Bronchial epithelial cell (primary cell): ENCODE measurements around the gene FCF1. TPM values are rescaled to one million over a fixed set of nuclear protein-coding genes. Genes with fewer than 3 reads are reported as not detected.

Experiments used
- DNase-seq: peaks from one replicate; pipeline ENCODE4 v3.0.0-alpha.2; 2010; ENCODE audit warnings: low read depth
- FAIRE-seq: peaks from 2 replicates; lab custom pipeline; 2011; peaks lifted over from hg19 to GRCh38; lab: Jason Lieb, UNC
- H3K27me3 ChIP-seq: 2 replicates; pipeline ENCODE4 v1.5.1; 2011; ENCODE audit warnings: low read length; ENCODE audit not compliant: control insufficient read depth, insufficient read depth
- H3K36me3 ChIP-seq: 2 replicates; pipeline ENCODE4 v1.5.1; 2011; ENCODE audit warnings: low read length; ENCODE audit not compliant: control insufficient read depth, insufficient read depth
- H3K4me3 ChIP-seq: 2 replicates; pipeline ENCODE4 v1.5.1; 2011; ENCODE audit warnings: mild to moderate bottlenecking, low read depth, low read length, control low read depth
- total RNA-seq: library from RNA; depleted of rRNA; stranded (reverse); fragments of >200 nt; gene quantifications from 2 replicates; pipeline ENCODE4 v1.2.1, GENCODE V29; 2014
- TF ChIP-seq, protein P1 (sequence below): IDR thresholded peaks from 2 replicates; pipeline ENCODE4 v1.5.1; 2011; ENCODE audit warnings: mild to moderate bottlenecking, moderate library complexity, low read length, control low read depth, inconsistent platforms; ENCODE audit not compliant: insufficient read depth, severe bottlenecking

Gene FCF1
- total RNA-seq, 1 donor from 2014 or later = 39.0 TPM

DNA sequence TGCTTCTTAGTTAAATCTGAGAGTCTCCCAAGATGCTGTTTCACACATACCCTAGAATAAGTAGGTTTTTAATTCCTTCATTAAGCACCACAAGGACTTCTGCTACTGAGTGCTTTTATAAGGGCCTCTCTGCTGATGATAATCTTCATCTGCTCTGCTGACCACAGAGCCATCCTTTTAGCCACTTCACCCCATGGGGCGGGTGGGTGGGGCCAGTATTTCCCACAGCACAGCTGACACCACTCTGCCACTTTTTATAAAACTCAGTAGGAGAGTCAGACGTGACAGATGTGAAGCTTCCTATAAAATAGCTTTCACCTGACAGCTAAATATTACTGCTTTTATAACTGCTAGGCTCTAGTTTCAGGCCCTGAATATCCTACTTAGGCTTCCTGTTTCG, 20.3 kb downstream of the FCF1 start:
- Histone ChIP-seq H3K4me3 (no peak overlapping the region), H3K36me3 (peaks cover 8% of the 10 kb centered on the region), H3K27me3 (no peaks in the 10 kb centered on the region)
- FAIRE-seq (no peak), DNase-seq (no peak)
- TF ChIP-seq, protein P1, sequence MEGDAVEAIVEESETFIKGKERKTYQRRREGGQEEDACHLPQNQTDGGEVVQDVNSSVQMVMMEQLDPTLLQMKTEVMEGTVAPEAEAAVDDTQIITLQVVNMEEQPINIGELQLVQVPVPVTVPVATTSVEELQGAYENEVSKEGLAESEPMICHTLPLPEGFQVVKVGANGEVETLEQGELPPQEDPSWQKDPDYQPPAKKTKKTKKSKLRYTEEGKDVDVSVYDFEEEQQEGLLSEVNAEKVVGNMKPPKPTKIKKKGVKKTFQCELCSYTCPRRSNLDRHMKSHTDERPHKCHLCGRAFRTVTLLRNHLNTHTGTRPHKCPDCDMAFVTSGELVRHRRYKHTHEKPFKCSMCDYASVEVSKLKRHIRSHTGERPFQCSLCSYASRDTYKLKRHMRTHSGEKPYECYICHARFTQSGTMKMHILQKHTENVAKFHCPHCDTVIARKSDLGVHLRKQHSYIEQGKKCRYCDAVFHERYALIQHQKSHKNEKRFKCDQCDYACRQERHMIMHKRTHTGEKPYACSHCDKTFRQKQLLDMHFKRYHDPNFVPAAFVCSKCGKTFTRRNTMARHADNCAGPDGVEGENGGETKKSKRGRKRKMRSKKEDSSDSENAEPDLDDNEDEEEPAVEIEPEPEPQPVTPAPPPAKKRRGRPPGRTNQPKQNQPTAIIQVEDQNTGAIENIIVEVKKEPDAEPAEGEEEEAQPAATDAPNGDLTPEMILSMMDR = no peak

DNA sequence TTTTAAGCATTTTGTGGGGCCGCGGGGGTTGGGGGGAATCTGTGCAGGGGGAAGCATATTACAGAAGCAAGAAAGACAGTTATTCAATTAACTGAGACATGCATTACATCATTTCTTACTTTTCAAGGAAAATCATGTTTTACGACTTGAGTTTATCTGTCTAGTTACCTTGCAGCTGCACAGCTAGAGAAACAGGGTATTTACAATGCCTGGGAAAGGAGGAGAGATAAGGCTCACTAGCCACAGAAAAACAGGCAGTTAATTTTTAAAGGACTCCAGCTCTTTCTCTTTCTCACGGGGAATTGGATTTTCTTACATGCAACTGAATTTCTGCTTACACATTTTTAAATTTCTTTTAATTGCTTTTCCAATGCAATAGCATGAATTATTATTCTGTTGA, 22.2 kb downstream of the FCF1 start:
- peaks cover 8% of the 10 kb centered on the region for H3K36me3 ChIP-seq
- DNase-seq = no peak
- no peak for FAIRE-seq

DNA sequence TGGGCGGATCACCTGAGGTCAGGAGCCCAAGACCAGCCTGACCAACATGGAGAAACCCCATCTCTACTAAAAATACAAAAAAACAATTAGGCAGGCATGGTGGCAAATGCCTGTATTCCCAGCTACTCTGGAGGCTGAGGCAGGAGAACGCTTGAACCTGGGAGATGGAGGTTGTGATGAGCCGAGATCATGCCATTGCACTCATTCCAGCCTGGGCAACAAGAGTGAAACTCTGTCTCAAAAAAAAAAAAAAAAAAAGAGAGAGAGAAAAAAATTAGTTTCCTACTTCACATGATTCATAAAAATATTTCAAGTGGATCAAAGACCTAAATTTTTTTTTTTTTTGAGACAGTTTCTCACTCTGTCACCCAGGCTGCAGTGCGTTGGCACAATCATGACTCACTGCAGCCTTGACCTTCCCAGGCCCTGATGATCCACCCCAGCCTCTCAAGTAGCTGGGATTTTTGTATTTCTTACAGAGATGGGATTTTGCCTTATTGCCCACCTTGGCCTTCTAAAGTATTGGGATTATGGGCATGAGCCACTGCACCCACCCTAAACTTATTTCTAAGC, 24.9 kb downstream of the FCF1 start:
- H3K36me3 ChIP-seq = peaks cover 6% of the 10 kb centered on the region
- DNase-seq = peak; percentile 12
- TF ChIP-seq, protein P1 = no peak
- no peaks in the 10 kb centered on the region for H3K27me3 ChIP-seq
- FAIRE-seq = no peak
- H3K4me3 ChIP-seq = no peak overlapping the region

More for the DNA sequence above, 22.2 kb downstream of the FCF1 start:
- no peaks in the 10 kb centered on the region for H3K27me3 ChIP-seq
- H3K4me3 ChIP-seq = no peak overlapping the region
- TF ChIP-seq, protein P1 = no peak

DNA sequence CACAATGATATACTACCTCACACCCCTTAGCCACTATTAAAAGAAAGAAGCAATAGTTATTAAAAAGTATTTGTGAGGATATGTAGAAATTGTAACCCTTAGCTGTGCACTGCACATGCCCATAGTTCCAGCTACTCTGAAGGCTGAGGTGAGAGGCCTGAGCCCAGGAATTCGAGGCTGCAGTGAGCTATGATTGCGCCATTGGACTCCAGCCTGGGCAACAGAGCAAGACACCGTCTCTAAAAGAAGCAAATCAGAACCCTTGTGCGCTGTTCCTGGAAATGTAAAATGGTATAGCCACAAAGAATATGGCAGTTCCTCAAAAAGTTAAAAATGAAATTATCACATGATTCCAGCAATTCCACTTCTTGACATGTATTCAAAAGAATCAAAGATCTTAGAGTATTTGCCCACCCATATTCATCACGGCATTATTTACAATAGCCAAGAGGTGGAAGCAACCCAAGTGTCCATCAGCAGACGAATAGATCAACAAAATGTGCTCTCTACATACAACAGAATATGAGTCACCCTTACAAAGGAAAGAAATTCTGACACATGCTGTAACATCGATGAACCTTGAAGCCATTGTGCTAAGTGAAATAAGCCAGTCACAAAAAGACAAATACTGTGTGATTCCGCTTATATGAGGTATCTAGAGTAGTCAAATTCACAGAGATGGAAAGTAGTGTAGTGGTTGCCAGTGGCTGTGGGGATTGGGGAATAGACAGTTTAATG, 26.5 kb downstream of the FCF1 start:
- DNase-seq (peak; percentile 29), FAIRE-seq (no peak)

DNA sequence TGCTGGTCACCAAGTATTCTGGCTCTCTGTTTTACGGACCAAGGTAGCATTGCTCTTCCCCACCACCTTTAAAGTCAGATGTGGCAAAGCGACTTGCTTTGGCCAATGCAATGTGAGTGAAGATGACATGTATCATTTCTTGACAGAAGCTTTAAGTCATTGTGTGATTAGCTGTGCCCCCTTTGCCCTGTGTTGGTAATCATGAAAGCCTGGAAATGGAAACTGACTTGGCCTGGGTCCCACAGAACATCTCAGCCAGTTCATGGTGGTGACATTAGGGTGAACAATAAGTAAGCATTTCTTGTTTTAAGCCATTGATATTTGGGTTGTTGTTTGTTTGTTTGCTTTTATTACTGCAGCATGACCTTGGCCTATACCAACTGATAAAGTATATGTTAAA, 34.3 kb downstream of the FCF1 start:
- Histone ChIP-seq H3K27me3 (no peaks in the 10 kb centered on the region), H3K4me3 (no peak overlapping the region), H3K36me3 (no peaks in the 10 kb centered on the region)
- TF ChIP-seq, protein P1 = no peak
- FAIRE-seq (peak; percentile 13), DNase-seq (no peak)

More for the DNA sequence above, 26.5 kb downstream of the FCF1 start:
- Histone ChIP-seq H3K36me3 (peaks cover 1% of the 10 kb centered on the region), H3K4me3 (no peak overlapping the region), H3K27me3 (no peaks in the 10 kb centered on the region)
- TF ChIP-seq, protein P1 = no peak
